Measurements from ENCODE around the gene AOAH.

GRCh38 chr7:36684954-36685353 is 39.3 kb downstream of the AOAH start:
- TF ChIP-seq, protein P1, sequence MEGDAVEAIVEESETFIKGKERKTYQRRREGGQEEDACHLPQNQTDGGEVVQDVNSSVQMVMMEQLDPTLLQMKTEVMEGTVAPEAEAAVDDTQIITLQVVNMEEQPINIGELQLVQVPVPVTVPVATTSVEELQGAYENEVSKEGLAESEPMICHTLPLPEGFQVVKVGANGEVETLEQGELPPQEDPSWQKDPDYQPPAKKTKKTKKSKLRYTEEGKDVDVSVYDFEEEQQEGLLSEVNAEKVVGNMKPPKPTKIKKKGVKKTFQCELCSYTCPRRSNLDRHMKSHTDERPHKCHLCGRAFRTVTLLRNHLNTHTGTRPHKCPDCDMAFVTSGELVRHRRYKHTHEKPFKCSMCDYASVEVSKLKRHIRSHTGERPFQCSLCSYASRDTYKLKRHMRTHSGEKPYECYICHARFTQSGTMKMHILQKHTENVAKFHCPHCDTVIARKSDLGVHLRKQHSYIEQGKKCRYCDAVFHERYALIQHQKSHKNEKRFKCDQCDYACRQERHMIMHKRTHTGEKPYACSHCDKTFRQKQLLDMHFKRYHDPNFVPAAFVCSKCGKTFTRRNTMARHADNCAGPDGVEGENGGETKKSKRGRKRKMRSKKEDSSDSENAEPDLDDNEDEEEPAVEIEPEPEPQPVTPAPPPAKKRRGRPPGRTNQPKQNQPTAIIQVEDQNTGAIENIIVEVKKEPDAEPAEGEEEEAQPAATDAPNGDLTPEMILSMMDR (IDR thresholded peaks at IDR 0.05; ENCODE audit: borderline replicate concordance, extremely low read depth, low read length, poor library complexity, severe bottlenecking): no peak
- TF ChIP-seq EZH2 (IDR thresholded peaks at IDR 0.05; ENCODE audit: borderline replicate concordance, low read depth, low read length, severe bottlenecking): no peak

All from DND-41 (cell line).